ENCODE results near the gene SYT8. TPM values are rescaled to one million over a fixed set of nuclear protein-coding genes. Genes with fewer than 3 reads are reported as not detected.

SYT8 gene
- total RNA-seq, 1 experiment from 2014 or later, result not detected

DNA sequence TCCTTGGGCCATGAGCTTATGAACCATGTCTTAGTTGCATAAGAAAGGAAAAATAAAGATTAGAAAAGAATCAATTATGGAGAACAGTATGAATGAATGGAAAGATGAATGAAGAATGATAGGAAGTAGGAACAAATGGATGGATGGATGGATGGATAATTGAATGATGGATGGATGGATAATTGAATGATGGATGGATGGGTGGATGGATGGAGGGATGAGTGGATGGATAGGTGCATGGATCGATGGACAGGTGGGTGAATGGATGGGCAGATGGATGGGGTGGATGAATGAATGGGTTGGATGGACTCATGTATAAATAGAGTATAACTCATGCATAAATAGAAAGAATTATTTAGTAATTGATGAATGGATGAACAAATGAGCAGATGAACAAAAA, 25.3 kb downstream of the SYT8 start:
- Histone ChIP-seq H3K27me3 (ENCODE audit: insufficient read depth, low read length) (no peaks in the 10 kb centered on the region), H2BK15ac (ENCODE audit: low read depth, low read length) (no peak overlapping the region), H3K23me2 (ENCODE audit: insufficient read length, low read depth, low read length, poor library complexity, severe bottlenecking) (no peaks in the 10 kb centered on the region), H3T11ph (ENCODE audit: low read length) (no peak overlapping the region), H4K8ac (replicated peaks; ENCODE audit: insufficient read length, low read depth, low read length) (no peak overlapping the region), H3K27ac (ENCODE audit: insufficient read length, low read depth, low read length) (no peak overlapping the region), H3K23ac (ENCODE audit: insufficient read length, low read depth, low read length) (no peak overlapping the region), H2BK12ac (ENCODE audit: insufficient read length, low read depth, low read length) (no peak overlapping the region), H2AK5ac (ENCODE audit: insufficient read length, low read length) (no peak overlapping the region), H3K4me2 (ENCODE audit: insufficient read depth, insufficient read length, low read length) (no peak overlapping the region), H4K20me1 (ENCODE audit: control insufficient read depth, insufficient read depth, insufficient read length) (no peaks in the 10 kb centered on the region), H2BK5ac (ENCODE audit: insufficient read length, low read length) (no peak overlapping the region), H3K9me3 (ENCODE audit: control insufficient read depth, low read depth, low read length) (no peaks in the 10 kb centered on the region), H4K91ac (ENCODE audit: insufficient read length, low read depth, low read length) (no peak overlapping the region), H2BK120ac (ENCODE audit: low read depth, low read length, poor library complexity, severe bottlenecking) (no peak overlapping the region), H4K5ac (ENCODE audit: insufficient read length, low read depth, low read length) (no peak overlapping the region), H2AFZ (ENCODE audit: low read length) (no peak overlapping the region), H3K4ac (ENCODE audit: low read depth, low read length) (no peak overlapping the region), H3K79me1 (ENCODE audit: insufficient read depth, low read depth, low read length, poor library complexity, severe bottlenecking) (no peaks in the 10 kb centered on the region), H3K14ac (ENCODE audit: insufficient read depth, low read length) (no peak overlapping the region), H3K56ac (ENCODE audit: insufficient read length, low read depth, low read length) (no peak overlapping the region), H3K79me2 (ENCODE audit: insufficient read depth, low read length) (no peaks in the 10 kb centered on the region), H3K4me1 (ENCODE audit: insufficient read depth, low read length) (peaks cover 3% of the 10 kb centered on the region; the same call in 1 of the 2 replicates), H2BK20ac (ENCODE audit: low read depth, low read length, poor library complexity, severe bottlenecking) (no peak overlapping the region), H3K18ac (ENCODE audit: insufficient read length, low read depth, low read length) (no peak overlapping the region), H3K9ac (ENCODE audit: extremely low read depth, insufficient read length, low read length) (no peak overlapping the region)
- no peak overlapping the region for H3K27ac Mint-ChIP-seq
- no peak overlapping the region for H3K4me3 Mint-ChIP-seq
- no CpG with 5 or more reads among the region's 1 CpG for WGBS (ENCODE audit: extremely low coverage, insufficient read length, low lambda C conversion rate)
- TF ChIP-seq, protein P1, sequence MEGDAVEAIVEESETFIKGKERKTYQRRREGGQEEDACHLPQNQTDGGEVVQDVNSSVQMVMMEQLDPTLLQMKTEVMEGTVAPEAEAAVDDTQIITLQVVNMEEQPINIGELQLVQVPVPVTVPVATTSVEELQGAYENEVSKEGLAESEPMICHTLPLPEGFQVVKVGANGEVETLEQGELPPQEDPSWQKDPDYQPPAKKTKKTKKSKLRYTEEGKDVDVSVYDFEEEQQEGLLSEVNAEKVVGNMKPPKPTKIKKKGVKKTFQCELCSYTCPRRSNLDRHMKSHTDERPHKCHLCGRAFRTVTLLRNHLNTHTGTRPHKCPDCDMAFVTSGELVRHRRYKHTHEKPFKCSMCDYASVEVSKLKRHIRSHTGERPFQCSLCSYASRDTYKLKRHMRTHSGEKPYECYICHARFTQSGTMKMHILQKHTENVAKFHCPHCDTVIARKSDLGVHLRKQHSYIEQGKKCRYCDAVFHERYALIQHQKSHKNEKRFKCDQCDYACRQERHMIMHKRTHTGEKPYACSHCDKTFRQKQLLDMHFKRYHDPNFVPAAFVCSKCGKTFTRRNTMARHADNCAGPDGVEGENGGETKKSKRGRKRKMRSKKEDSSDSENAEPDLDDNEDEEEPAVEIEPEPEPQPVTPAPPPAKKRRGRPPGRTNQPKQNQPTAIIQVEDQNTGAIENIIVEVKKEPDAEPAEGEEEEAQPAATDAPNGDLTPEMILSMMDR (conservative IDR thresholded peaks at IDR 0.05), result no peak
- H3K9me3 Mint-ChIP-seq, result no peaks in the 10 kb centered on the region
- H3K27me3 Mint-ChIP-seq (ENCODE audit: low read depth), result peaks cover 14% of the 10 kb centered on the region
- no peaks in the 10 kb centered on the region for H3K36me3 Mint-ChIP-seq (ENCODE audit: insufficient read depth in 1 of 3, low read depth in 3 of 3)
- no peak for DNase-seq
- H3K4me1 Mint-ChIP-seq, result peaks cover 5 to 11% of the 10 kb centered on the region in 2 experiments; a peak in 3 of 4 replicates

All from H9 (cell line).